ENCODE data around the gene RNF13.
"Not testable (repeated sequence)": the region's sequence is repeated elsewhere in the genome, so short reads cannot be mapped to it uniquely, and the experiment has no call there.

RNF13 gene

GRCh38 chr3:149983053-149983452 is 170.0 kb downstream of the RNF13 start:
- not testable (repeated sequence) for H3K27ac ChIP-seq (replicated peaks); H3K4me3 ChIP-seq (replicated peaks; ENCODE audit: insufficient read depth, low read length); H3K27me3 ChIP-seq (ENCODE audit: insufficient read depth, poor library complexity, severe bottlenecking); DNase-seq (ENCODE audit: low read depth in 1 of 2, low spot score in 1 of 2)

GRCh38 chr3:149983628-149984027 is 170.6 kb downstream of the RNF13 start:
- Histone ChIP-seq H3K27me3 (ENCODE audit: insufficient read depth, poor library complexity, severe bottlenecking) (no peaks in the 10 kb centered on the region), H3K27ac (replicated peaks) (no peak overlapping the region), H3K4me3 (replicated peaks; ENCODE audit: insufficient read depth, low read length) (no peak overlapping the region)
- no peak for TF ChIP-seq GABPA (IDR thresholded peaks at IDR 0.05; ENCODE audit: low read depth)
- no peak for TF ChIP-seq CTCF (IDR thresholded peaks at IDR 0.05; ENCODE audit: insufficient read depth, low read length)
- TF ChIP-seq REST (IDR thresholded peaks at IDR 0.05; ENCODE audit: insufficient replicate concordance, low read depth): no peak
- DNase-seq (ENCODE audit: low read depth in 1 of 2, low spot score in 1 of 2): no peak

GRCh38 chr3:149989307-149989706 is 176.3 kb downstream of the RNF13 start:
- no peak for DNase-seq (ENCODE audit: low read depth in 1 of 2, low spot score in 1 of 2)
- Histone ChIP-seq H3K4me3 (replicated peaks; ENCODE audit: insufficient read depth, low read length) (no peak overlapping the region), H3K27me3 (ENCODE audit: insufficient read depth, poor library complexity, severe bottlenecking) (no peaks in the 10 kb centered on the region), H3K27ac (replicated peaks) (no peak overlapping the region)
- no peak for TF ChIP-seq SPI1 (IDR thresholded peaks at IDR 0.05; ENCODE audit: borderline replicate concordance, low read depth)
- TF ChIP-seq CTCF (IDR thresholded peaks at IDR 0.05; ENCODE audit: insufficient read depth, low read length): no peak
- no peak for TF ChIP-seq POLR2AphosphoS5 (IDR thresholded peaks at IDR 0.05; ENCODE audit: low read depth)
- TF ChIP-seq GABPA (IDR thresholded peaks at IDR 0.05; ENCODE audit: low read depth): no peak
- no peak for TF ChIP-seq REST (IDR thresholded peaks at IDR 0.05; ENCODE audit: insufficient replicate concordance, low read depth)

GRCh38 chr3:149990423-149990948 is 177.5 kb downstream of the RNF13 start:
- Histone ChIP-seq H3K27me3 (ENCODE audit: insufficient read depth, poor library complexity, severe bottlenecking) (no peaks in the 10 kb centered on the region), H3K27ac (replicated peaks) (no peak overlapping the region), H3K4me3 (replicated peaks; ENCODE audit: insufficient read depth, low read length) (no peak overlapping the region)
- no peak for DNase-seq (ENCODE audit: low read depth in 1 of 2, low spot score in 1 of 2)
- TF ChIP-seq SPI1 (IDR thresholded peaks at IDR 0.05; ENCODE audit: borderline replicate concordance, low read depth) (peak; percentile 62), CTCF (IDR thresholded peaks at IDR 0.05; ENCODE audit: insufficient read depth, low read length) (no peak)

All from HL-60 (cell line).